ENCODE results near the gene FLNA.

FLNA gene

DNA sequence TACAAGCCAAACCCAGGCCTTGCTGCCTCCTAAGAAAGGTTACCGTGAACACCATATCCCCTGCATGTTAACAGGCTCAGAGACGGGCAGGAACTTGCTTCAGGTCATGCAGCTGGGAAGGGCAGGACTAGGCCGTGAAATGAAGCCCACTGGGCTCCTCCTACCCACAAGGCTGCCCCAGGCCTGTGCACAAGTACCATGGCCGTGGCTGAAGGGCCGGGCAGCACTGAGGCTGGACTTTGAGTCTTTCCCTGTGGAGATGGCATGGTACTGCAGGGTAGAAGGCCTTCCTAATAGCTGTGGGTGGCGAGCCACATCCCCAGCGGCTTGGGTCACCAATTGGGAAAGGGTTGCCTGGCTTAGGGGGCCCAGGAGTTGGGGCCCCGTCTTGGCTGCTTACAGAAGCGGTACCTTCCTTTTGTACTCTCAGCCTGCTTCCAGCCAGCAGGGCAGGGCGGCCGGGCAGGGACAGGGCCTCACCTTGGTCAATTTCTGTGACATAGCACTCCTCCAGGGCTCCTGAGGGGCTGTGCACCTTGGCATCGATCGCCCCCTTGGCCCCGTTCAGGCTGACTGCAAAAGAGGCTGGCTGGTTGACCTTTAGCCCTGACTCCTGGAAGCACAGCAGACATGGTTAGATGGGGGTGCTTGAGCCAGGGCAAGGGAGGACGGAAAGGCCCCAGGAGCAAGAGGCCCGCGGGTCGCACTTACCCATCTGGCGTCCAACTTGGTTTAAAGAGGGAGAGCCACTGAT lies 23.8 kb downstream of the FLNA start:
- H3K36me3 ChIP-seq (ENCODE audit: low read depth): peaks cover 73% of the 10 kb centered on the region
- no peak for DNase-seq (ENCODE audit: low spot score)

DNA sequence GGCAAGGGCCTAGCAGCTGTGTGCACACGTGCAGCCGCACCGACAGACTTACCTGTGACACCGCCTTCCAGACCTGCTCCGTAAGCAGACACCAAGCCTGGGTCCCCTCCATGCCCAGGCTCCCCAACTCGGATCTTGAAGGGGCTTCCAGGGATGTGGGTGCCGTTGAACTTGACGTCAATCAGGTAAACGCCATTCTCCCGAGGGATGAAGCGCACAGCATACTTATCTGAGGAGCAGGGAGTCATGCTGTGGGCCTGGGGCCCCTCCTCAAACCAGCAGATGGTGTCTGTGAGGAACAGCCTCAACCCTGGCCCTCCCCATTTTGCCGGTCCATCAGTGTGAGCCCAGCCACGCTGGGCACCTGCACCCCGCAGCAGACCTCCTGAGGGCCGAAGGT lies 24.5 kb downstream of the FLNA start:
- H3K27ac ChIP-seq (ENCODE audit: poor library complexity, severe bottlenecking): no peak overlapping the region

More for the DNA sequence above, 23.8 kb downstream of the FLNA start:
- Histone ChIP-seq H3K27ac (ENCODE audit: poor library complexity, severe bottlenecking) (no peak overlapping the region), H3K4me3 (ENCODE audit: severe bottlenecking) (no peak overlapping the region), H3K27me3 (ENCODE audit: insufficient read depth, poor library complexity, severe bottlenecking) (no peaks in the 10 kb centered on the region), H3K9me3 (ENCODE audit: severe bottlenecking) (no peaks in the 10 kb centered on the region), H3K4me1 (ENCODE audit: insufficient read depth, poor library complexity, severe bottlenecking) (no peaks in the 10 kb centered on the region)
- no peak for TF ChIP-seq CTCF (IDR thresholded peaks at IDR 0.05; ENCODE audit: poor library complexity, severe bottlenecking)
- ATAC-seq (ENCODE audit: low read depth): 0 out of 3 replicates have a peak, but pooled peaks have one; percentile 0

DNA sequence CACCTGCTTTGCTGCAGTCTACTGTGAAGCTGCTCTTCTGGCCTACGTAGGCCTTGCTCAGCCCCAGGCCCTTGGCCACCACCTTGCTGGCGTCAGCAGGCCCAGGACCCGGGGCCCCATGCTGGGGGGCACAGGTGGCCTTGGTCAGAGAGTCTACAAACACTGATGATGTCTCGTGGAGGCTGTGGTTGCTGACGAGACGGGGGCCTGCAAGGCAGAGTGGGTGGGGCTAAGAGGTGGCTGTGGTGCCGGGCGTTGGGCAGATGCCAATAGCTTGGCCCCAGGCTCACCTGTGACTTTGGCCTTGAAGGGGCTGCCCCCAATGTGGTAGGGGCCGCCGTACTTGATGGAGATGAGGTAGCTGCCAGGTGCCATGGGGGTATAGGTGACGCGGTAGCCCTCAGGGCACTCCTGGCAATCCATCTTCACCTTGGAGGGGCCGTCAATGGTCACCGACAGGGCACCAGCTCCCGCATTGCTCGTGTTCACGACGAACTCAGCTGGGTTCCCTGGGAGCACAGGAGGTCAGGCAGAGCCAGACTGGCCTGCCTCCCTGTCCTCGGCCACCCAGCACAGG lies 25.0 kb downstream of the FLNA start:
- Histone ChIP-seq H3K4me3 (ENCODE audit: severe bottlenecking) (no peak overlapping the region), H3K27me3 (ENCODE audit: insufficient read depth, poor library complexity, severe bottlenecking) (no peaks in the 10 kb centered on the region), H3K27ac (ENCODE audit: poor library complexity, severe bottlenecking) (no peak overlapping the region), H3K36me3 (ENCODE audit: low read depth) (peaks cover 63% of the 10 kb centered on the region), H3K9me3 (ENCODE audit: severe bottlenecking) (no peaks in the 10 kb centered on the region), H3K4me1 (ENCODE audit: insufficient read depth, poor library complexity, severe bottlenecking) (no peaks in the 10 kb centered on the region)
- ATAC-seq (ENCODE audit: low read depth): no peak
- no peak for TF ChIP-seq CTCF (IDR thresholded peaks at IDR 0.05; ENCODE audit: poor library complexity, severe bottlenecking)
- peak; percentile 43 for DNase-seq (ENCODE audit: low spot score)

More for the DNA sequence above, 24.5 kb downstream of the FLNA start:
- DNase-seq (ENCODE audit: low spot score) (no peak), ATAC-seq (ENCODE audit: low read depth) (no peak)
- Histone ChIP-seq H3K36me3 (ENCODE audit: low read depth) (peaks cover 67% of the 10 kb centered on the region), H3K4me1 (ENCODE audit: insufficient read depth, poor library complexity, severe bottlenecking) (no peaks in the 10 kb centered on the region), H3K4me3 (ENCODE audit: severe bottlenecking) (no peak overlapping the region), H3K27me3 (ENCODE audit: insufficient read depth, poor library complexity, severe bottlenecking) (no peaks in the 10 kb centered on the region), H3K9me3 (ENCODE audit: severe bottlenecking) (no peaks in the 10 kb centered on the region)
- no peak for TF ChIP-seq CTCF (IDR thresholded peaks at IDR 0.05; ENCODE audit: poor library complexity, severe bottlenecking)

GRCh38 chrX:154348646-154349358 lies 25.6 kb downstream of the FLNA start:
- ATAC-seq (ENCODE audit: low read depth) (no peak), DNase-seq (ENCODE audit: low spot score) (peak; percentile 23)
- Histone ChIP-seq H3K36me3 (ENCODE audit: low read depth) (peaks cover 57% of the 10 kb centered on the region), H3K27me3 (ENCODE audit: insufficient read depth, poor library complexity, severe bottlenecking) (no peaks in the 10 kb centered on the region), H3K27ac (ENCODE audit: poor library complexity, severe bottlenecking) (no peak overlapping the region), H3K4me1 (ENCODE audit: insufficient read depth, poor library complexity, severe bottlenecking) (no peaks in the 10 kb centered on the region), H3K4me3 (ENCODE audit: severe bottlenecking) (no peak overlapping the region), H3K9me3 (ENCODE audit: severe bottlenecking) (no peaks in the 10 kb centered on the region)
- no peak for TF ChIP-seq CTCF (IDR thresholded peaks at IDR 0.05; ENCODE audit: poor library complexity, severe bottlenecking)
